Psoas muscle (tissue), 8 donors: ENCODE measurements around the gene MID1. TPM values are rescaled to one million over a fixed set of nuclear protein-coding genes. Genes with fewer than 3 reads are reported as not detected.

ENCODE experiments used
- ATAC-seq, 4 donors: fragments of 200-7000 bp; cut with Tn5 transposase; one replicate each; pipeline ENCODE4 v1.9.1; 2020; ENCODE audit warnings: moderate library complexity in 3 of 4, mild to moderate bottlenecking in 2 of 4
- DNase-seq, 2 donors: peaks; one replicate each; pipeline ENCODE4 v3.0.0-alpha.2; 2020
- H3K27ac ChIP-seq: fragments of 200-600 bp; one replicate; pipeline ENCODE4 v1.8.0; 2022
- H3K27me3 ChIP-seq, 3 donors: fragments of 200-600 bp in 1 of 3; one replicate each; pipeline versions ENCODE4 v1.6.1 to v1.8.0; 2013 to 2022; ENCODE audit warnings: low read length in 2 of 3, mild to moderate bottlenecking in 2 of 3, moderate library complexity in 1 of 3; ENCODE audit not compliant: insufficient read depth in 3 of 3
- H3K36me3 ChIP-seq, 2 donors: fragments of 200-600 bp in 1 of 2; one replicate each; pipeline versions ENCODE4 v1.6.1 to v1.8.0; 2013 to 2022; ENCODE audit warnings: low read depth in 1 of 2, mild to moderate bottlenecking in 1 of 2, moderate library complexity in 1 of 2; ENCODE audit not compliant: insufficient read depth in 1 of 2
- H3K4me1 ChIP-seq: fragments of 200-600 bp; one replicate; pipeline ENCODE4 v1.8.0; 2022
- H3K4me3 ChIP-seq: fragments of 200-600 bp; one replicate; pipeline ENCODE4 v1.8.0; 2022; ENCODE audit warnings: mild to moderate bottlenecking
- H3K9me3 ChIP-seq: fragments of 200-600 bp; one replicate; pipeline ENCODE4 v1.8.0; 2022
- WGBS, 3 donors: extraction: QIAGEN DNeasy Blood & Tissue Kit; methylation state at CpG; one replicate each; pipeline versions ENCODE4 v1.1.6 to v1.1.7; 2013; 5-methylcytosine and 5-hydroxymethylcytosine counted together
- intact Hi-C, 2 donors: fragments of 100-400 bp; cut with DNase I; formaldehyde crosslinking; loops; one replicate each; pipeline versions ENCODE4 v1.11.0 to v1.14.2; 2022
- polyA plus RNA-seq, 3 donors: library from polyadenylated mRNA; stranded (reverse); fragments of 200-250 nt; gene quantifications; one replicate each; pipeline ENCODE4 v1.2.3, GENCODE V29; 2013
- total RNA-seq, 4 donors: library from RNA; stranded (reverse); fragmentation: NEBNext Ultra II Directional in 2 of 4; extraction: Animal tissue kit (Norgen Biotek cat#: 25700) in 2 of 4; gene quantifications; one replicate each; pipeline versions ENCODE4 v1.2.1 to v1.2.4, GENCODE V29; 2021 to 2023
- TF ChIP-seq, protein P1 (sequence below): fragments of 200-600 bp; IDR thresholded peaks from one replicate; pipeline ENCODE4 v1.8.0; 2022; ENCODE audit warnings: antibody characterized with exemption
- donor health status: healthy with polysubstance abuse.
- donor health status: DM: no; HTN: no; CAD: no; lungs with moderate emphysema.
- donor health status: Bipolar disorder and iron deficiency.
- donor health status: healthy.
- donor health status: DM: yes; HTN: yes; CAD: no.
- donor health status: DM: no; HTN: no; CAD: no.
- donor health status: DM: no; HTN: no; CAD: no.
- donor health status: DM: yes; HTN: yes; CAD: no.

Gene MID1
- total and polyA plus RNA-seq, 7 donors: 0.28 to 1.6 (median 0.90) TPM

DNA sequence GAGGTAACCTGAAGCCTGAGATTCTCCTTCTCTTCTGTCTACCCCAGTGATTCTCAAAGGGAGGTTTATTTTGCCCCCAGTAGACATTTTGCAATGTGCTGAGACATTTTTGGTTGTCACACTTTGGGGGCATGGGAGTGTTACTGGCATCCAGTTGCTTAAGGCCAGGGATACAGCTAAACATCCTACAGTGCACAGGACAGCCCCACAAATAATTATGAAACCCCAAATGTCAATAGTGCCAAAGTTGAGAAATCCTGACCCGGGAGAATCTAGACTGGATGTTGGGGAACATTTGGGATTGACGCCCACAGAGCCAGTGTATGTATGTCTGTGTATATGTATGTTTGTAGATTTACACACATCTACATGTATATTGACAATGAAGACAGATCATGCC lies 13.2 kb downstream of the MID1 start:
- WGBS, 3 donors: 86 to 97% (median 92%) methylated on average over 2 of the region's 2 CpGs
- H3K27ac ChIP-seq: no peak overlapping the region
- H3K27me3 ChIP-seq: peaks cover 0 to 4% (median 0%) of the 10 kb centered on the region in 3 donors
- DNase-seq (no peak), ATAC-seq (no peak)
- H3K36me3 ChIP-seq: no peaks in the 10 kb centered on the region
- intact Hi-C loops: no loop called here
- TF ChIP-seq, protein P1, sequence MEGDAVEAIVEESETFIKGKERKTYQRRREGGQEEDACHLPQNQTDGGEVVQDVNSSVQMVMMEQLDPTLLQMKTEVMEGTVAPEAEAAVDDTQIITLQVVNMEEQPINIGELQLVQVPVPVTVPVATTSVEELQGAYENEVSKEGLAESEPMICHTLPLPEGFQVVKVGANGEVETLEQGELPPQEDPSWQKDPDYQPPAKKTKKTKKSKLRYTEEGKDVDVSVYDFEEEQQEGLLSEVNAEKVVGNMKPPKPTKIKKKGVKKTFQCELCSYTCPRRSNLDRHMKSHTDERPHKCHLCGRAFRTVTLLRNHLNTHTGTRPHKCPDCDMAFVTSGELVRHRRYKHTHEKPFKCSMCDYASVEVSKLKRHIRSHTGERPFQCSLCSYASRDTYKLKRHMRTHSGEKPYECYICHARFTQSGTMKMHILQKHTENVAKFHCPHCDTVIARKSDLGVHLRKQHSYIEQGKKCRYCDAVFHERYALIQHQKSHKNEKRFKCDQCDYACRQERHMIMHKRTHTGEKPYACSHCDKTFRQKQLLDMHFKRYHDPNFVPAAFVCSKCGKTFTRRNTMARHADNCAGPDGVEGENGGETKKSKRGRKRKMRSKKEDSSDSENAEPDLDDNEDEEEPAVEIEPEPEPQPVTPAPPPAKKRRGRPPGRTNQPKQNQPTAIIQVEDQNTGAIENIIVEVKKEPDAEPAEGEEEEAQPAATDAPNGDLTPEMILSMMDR: no peak
- no peak overlapping the region for H3K4me3 ChIP-seq
- no peaks in the 10 kb centered on the region for H3K9me3 ChIP-seq
- no peaks in the 10 kb centered on the region for H3K4me1 ChIP-seq

DNA sequence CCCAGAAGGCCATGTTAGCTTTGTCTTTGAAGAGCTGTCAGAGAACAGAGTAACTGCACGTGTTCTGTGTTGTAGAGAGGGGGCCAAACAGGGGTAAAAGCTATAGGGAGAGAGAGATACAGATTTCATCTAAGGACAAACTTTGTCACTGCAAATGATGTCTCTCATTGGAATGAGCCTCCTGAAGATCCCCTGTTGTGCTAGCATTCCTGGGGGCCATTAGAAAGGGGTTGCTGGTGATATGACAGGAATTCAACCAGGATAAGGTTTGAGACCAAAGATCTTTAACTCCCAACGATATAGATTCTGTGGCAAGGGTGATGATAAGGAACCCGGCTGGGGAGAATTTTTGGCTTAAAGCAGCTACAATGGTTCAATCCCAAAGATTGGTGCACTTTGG lies 16.8 kb downstream of the MID1 start:
- intact Hi-C loops: no loop called here
- ATAC-seq: no peak
- 61 to 89% (median 75%) methylated on average over 3 of the region's 3 CpGs for WGBS, 3 donors
- Histone ChIP-seq H3K36me3 (no peaks in the 10 kb centered on the region), H3K27me3 (no peaks in the 10 kb centered on the region), H3K4me1 (no peaks in the 10 kb centered on the region), H3K27ac (no peak overlapping the region), H3K4me3 (no peak overlapping the region), H3K9me3 (no peaks in the 10 kb centered on the region)
- TF ChIP-seq, protein P1: no peak
- DNase-seq: no peak

DNA sequence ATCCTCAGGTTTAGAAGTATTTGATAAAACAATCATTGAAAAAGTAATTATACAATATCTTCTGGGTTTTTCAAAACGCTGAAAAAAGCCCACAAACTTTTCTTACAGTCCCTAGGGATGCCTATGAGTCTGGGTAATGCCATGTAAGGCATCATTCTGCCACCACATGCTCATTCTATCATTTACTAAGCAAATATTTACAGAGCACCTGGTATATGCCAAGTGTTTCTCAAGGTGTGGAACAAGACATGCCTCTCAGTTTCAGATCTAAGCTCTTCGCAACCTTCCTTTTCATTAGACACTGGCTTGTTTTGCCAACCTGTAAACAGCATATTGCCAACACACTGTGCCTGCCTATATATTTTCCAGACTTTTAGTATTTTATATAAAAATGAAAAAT lies 17.7 kb downstream of the MID1 start:
- DNase-seq (no peak), ATAC-seq (no peak)
- H3K9me3 ChIP-seq: no peaks in the 10 kb centered on the region
- no peaks in the 10 kb centered on the region for H3K4me1 ChIP-seq
- H3K4me3 ChIP-seq: no peak overlapping the region
- WGBS, 3 donors: 66 to 90% (median 79%) methylated on average over 2 of the region's 2 CpGs
- H3K36me3 ChIP-seq: no peaks in the 10 kb centered on the region
- intact Hi-C loops: no loop called here
- H3K27me3 ChIP-seq: no peaks in the 10 kb centered on the region
- TF ChIP-seq, protein P1: no peak
- no peak overlapping the region for H3K27ac ChIP-seq

DNA sequence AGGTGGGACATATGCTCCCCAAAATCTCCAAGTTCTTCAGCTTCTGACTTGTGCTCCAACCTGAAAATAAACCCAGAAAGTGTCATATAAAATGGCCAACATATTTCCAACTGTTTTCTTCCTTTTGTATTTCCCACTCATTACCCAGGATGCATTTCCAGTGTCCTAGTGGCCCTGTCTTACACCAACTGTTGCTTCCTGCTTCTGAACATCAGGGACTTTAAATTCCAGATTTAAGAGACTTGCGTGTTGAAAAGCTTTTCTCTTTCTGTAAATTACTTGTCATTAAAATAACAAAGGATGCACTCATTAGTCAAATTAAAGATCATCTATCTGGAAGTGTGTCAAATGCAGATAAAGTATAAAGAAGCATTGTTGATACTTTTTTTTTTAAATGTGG lies 19.9 kb downstream of the MID1 start:
- intact Hi-C loops: no loop called here
- Histone ChIP-seq H3K27ac (no peak overlapping the region), H3K4me1 (no peaks in the 10 kb centered on the region), H3K9me3 (no peaks in the 10 kb centered on the region), H3K27me3 (no peaks in the 10 kb centered on the region), H3K36me3 (no peaks in the 10 kb centered on the region), H3K4me3 (no peak overlapping the region)
- ATAC-seq (no peak), DNase-seq (no peak)
- WGBS, 3 donors: 38 to 72% (median 64%) methylated on average over 1 of the region's 1 CpG
- TF ChIP-seq, protein P1: no peak

DNA sequence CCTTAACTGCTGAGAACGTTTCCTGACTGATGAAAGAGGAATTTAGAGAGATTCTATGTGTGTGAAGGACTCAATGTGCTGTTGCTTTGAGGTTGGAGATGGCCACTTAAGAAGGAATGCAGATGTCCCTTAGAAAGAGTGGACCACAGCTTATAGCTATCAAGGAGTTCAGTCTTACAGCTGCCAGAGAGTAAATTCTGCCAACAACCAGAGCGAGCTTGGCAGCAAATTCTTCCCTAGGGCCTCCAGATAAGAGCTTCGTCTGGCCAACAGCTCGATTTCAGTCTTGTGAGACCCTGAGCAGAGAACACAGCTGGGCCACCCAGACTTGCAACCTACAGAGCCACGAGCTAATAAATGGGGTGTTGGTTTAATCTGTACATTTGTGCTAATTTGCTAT lies 21.8 kb downstream of the MID1 start:
- intact Hi-C loops: no loop called here
- no peak for ATAC-seq

More for the DNA sequence above, 21.8 kb downstream of the MID1 start:
- no peaks in the 10 kb centered on the region for H3K36me3 ChIP-seq
- no peak overlapping the region for H3K27ac ChIP-seq
- H3K9me3 ChIP-seq: no peaks in the 10 kb centered on the region
- TF ChIP-seq, protein P1: no peak
- H3K4me1 ChIP-seq: no peaks in the 10 kb centered on the region
- no peak for DNase-seq
- H3K4me3 ChIP-seq: no peak overlapping the region
- WGBS, 3 donors: 23 to 42% (median 36%) methylated on average over 5 of the region's 5 CpGs
- H3K27me3 ChIP-seq: no peaks in the 10 kb centered on the region
